H1 (cell line): ENCODE measurements around the gene MRPS15. TPM values are rescaled to one million over a fixed set of nuclear protein-coding genes. Genes with fewer than 3 reads are reported as not detected.

ENCODE experiments used
- CTCF ChIA-PET: fragments of 300-600 bp; sonication (Branson Sonifier 250); formaldehyde crosslinking; loops from one replicate; lab custom pipeline; 2021; ENCODE audit not compliant: partially characterized antibody; lab: Charles Lee
- POLR2A ChIA-PET: fragments of 300-600 bp; sonication (Branson Sonifier 250); formaldehyde crosslinking; loops from one replicate; lab custom pipeline; 2021; ENCODE audit warnings: inconsistent platforms; ENCODE audit not compliant: partially characterized antibody; lab: Charles Lee
- DNase-seq, 2 experiments: peaks; one replicate each; pipeline versions ENCODE4 v3.0.0 to v3.0.0-alpha.2; 2010 to 2022; ENCODE audit warnings: low spot score in 2 of 2, low read depth in 1 of 2, mixed read lengths in 1 of 2
- FAIRE-seq: peaks from 2 replicates; lab custom pipeline; 2011; peaks lifted over from hg19 to GRCh38; lab: Jason Lieb, UNC
- H2AFZ ChIP-seq: 2 replicates; pipeline ENCODE4 v1.8.1; 2012; ENCODE audit warnings: low read length, inconsistent platforms
- H2AK5ac ChIP-seq: 2 replicates; pipeline ENCODE4 v1.6.1; 2013; ENCODE audit warnings: low read depth, low read length
- H2BK120ac ChIP-seq: replicated peaks from 2 replicates; pipeline ENCODE3; 2013; ENCODE audit warnings: low read depth, low read length, inconsistent platforms
- H2BK12ac ChIP-seq: 2 replicates; pipeline ENCODE4 v1.6.1; 2013; ENCODE audit warnings: low read depth, low read length
- H2BK15ac ChIP-seq: 2 replicates; pipeline ENCODE4 v1.6.1; 2013; ENCODE audit warnings: low read length
- H2BK20ac ChIP-seq: 2 replicates; pipeline ENCODE4 v1.6.1; 2013; ENCODE audit warnings: low read length
- H2BK5ac ChIP-seq: 2 replicates; pipeline ENCODE4 v1.6.1; 2013; ENCODE audit warnings: low read depth, low read length
- H3K14ac ChIP-seq: 2 replicates; pipeline ENCODE4 v1.6.1; 2013; ENCODE audit warnings: inconsistent platforms; ENCODE audit not compliant: insufficient read length
- H3K18ac ChIP-seq: 2 replicates; pipeline ENCODE4 v1.6.1; 2013; ENCODE audit warnings: low read length; ENCODE audit errors: extremely low read depth
- H3K23ac ChIP-seq: 2 replicates; pipeline ENCODE4 v1.6.1; 2013; ENCODE audit warnings: inconsistent platforms; ENCODE audit not compliant: insufficient read length
- H3K23me2 ChIP-seq: 2 replicates; pipeline ENCODE4 v1.6.1; 2013; ENCODE audit warnings: low read depth, low read length
- H3K27ac ChIP-seq: 2 replicates; pipeline ENCODE4 v1.6.1; 2011; ENCODE audit warnings: low read depth, low read length, inconsistent platforms
- H3K27me3 ChIP-seq, 4 experiments: replicated peaks in 1 of 4; 1 replicate in 1 of 4; 2 replicates in 3 of 4; pipeline versions ENCODE4 v1.6.1 to v1.8.1; 2011 to 2013; ENCODE audit warnings: low read length in 3 of 4, mild to moderate bottlenecking in 3 of 4, inconsistent platforms in 2 of 4, mixed read lengths in 2 of 4, moderate library complexity in 1 of 4; ENCODE audit not compliant: control insufficient read depth in 3 of 4, insufficient read depth in 3 of 4; ENCODE audit errors: extremely low read depth in 1 of 4
- H3K36me3 ChIP-seq, 4 experiments: 2 replicates each; pipeline versions ENCODE4 v1.6.1 to v1.8.1; 2011 to 2013; ENCODE audit warnings: mild to moderate bottlenecking in 4 of 4, low read length in 3 of 4, moderate library complexity in 2 of 4, control low read depth in 1 of 4, inconsistent platforms in 1 of 4; ENCODE audit not compliant: insufficient read depth in 4 of 4, control insufficient read depth in 2 of 4
- H3K4ac ChIP-seq: replicated peaks from 2 replicates; pipeline ENCODE3; 2013; ENCODE audit warnings: low read length, low read depth, mixed read lengths, inconsistent platforms; ENCODE audit not compliant: insufficient read length
- H3K4me1 ChIP-seq, 4 experiments: replicated peaks in 1 of 4; 1 replicate in 1 of 4; 2 replicates in 3 of 4; pipeline versions ENCODE4 v1.6.1 to v1.8.1; 2011 to 2013; ENCODE audit warnings: low read length in 3 of 4, inconsistent platforms in 2 of 4, mixed read lengths in 1 of 4; ENCODE audit not compliant: insufficient read depth in 4 of 4, control insufficient read depth in 3 of 4
- H3K4me2 ChIP-seq, 2 experiments: 2 replicates each; pipeline versions ENCODE4 v1.6.1 to v1.8.1; 2011 to 2013; ENCODE audit warnings: low read depth in 2 of 2, low read length in 2 of 2, control low read depth in 1 of 2, inconsistent platforms in 1 of 2, mild to moderate bottlenecking in 1 of 2; ENCODE audit not compliant: insufficient read depth in 1 of 2
- H3K4me3 ChIP-seq, 4 experiments: fragments of 200-600, 300-600 bp in 1 of 4; sonication (generic), shearing (Covaris generic), sonication (Bioruptor Twin) in 1 of 4; 2 replicates each; pipeline versions ENCODE4 v1.5.1 to v1.8.1; 2011 to 2016; ENCODE audit warnings: low read length in 4 of 4, low read depth in 3 of 4, control low read depth in 2 of 4, inconsistent platforms in 2 of 4, mild to moderate bottlenecking in 2 of 4, mixed read lengths in 1 of 4, moderate library complexity in 1 of 4; ENCODE audit not compliant: insufficient read depth in 2 of 4; ENCODE audit errors: extremely low read depth in 1 of 4
- H3K56ac ChIP-seq: replicated peaks from 2 replicates; pipeline ENCODE3; 2013; ENCODE audit warnings: low read depth, mild to moderate bottlenecking, mixed read lengths, low read length, inconsistent platforms; ENCODE audit not compliant: insufficient read length
- H3K79me1 ChIP-seq: 2 replicates; pipeline ENCODE4 v1.6.1; 2013; ENCODE audit warnings: low read depth, low read length, control low read depth
- H3K79me2 ChIP-seq, 2 experiments: 2 replicates each; pipeline versions ENCODE4 v1.6.1 to v1.8.1; 2012 to 2013; ENCODE audit warnings: low read length in 2 of 2, mild to moderate bottlenecking in 2 of 2, inconsistent platforms in 1 of 2; ENCODE audit not compliant: insufficient read depth in 2 of 2, control insufficient read depth in 1 of 2
- H3K9ac ChIP-seq, 4 experiments: replicated peaks in 1 of 4; 1 replicate in 1 of 4; 2 replicates in 3 of 4; pipeline versions ENCODE4 v1.6.1 to v1.8.1; 2011 to 2013; ENCODE audit warnings: low read depth in 3 of 4, low read length in 3 of 4, control low read depth in 2 of 4, mild to moderate bottlenecking in 2 of 4, moderate library complexity in 2 of 4, inconsistent platforms in 1 of 4; ENCODE audit errors: extremely low read depth in 1 of 4
- H3K9me3 ChIP-seq, 2 experiments: 2 replicates each; pipeline versions ENCODE4 v1.6.1 to v1.8.1; 2012 to 2013; ENCODE audit warnings: mild to moderate bottlenecking in 2 of 2, moderate library complexity in 2 of 2, control low read depth in 1 of 2, inconsistent platforms in 1 of 2, low read depth in 1 of 2, low read length in 1 of 2, mixed read lengths in 1 of 2; ENCODE audit not compliant: insufficient read depth in 2 of 2
- H4K20me1 ChIP-seq, 2 experiments: replicated peaks in 1 of 2; 2 replicates each; pipeline versions ENCODE3 to v1.8.1; 2011 to 2013; ENCODE audit warnings: inconsistent platforms in 2 of 2, low read length in 2 of 2, mild to moderate bottlenecking in 1 of 2; ENCODE audit not compliant: insufficient read depth in 2 of 2, control insufficient read depth in 1 of 2
- H4K5ac ChIP-seq: 2 replicates; pipeline ENCODE4 v1.6.1; 2013; ENCODE audit warnings: low read length, low read depth, mixed read lengths, inconsistent platforms; ENCODE audit not compliant: insufficient read length
- H4K8ac ChIP-seq: 2 replicates; pipeline ENCODE4 v1.8.0; 2013; ENCODE audit warnings: mild to moderate bottlenecking, moderate library complexity, low read length, inconsistent platforms; ENCODE audit not compliant: insufficient read depth; ENCODE audit errors: extremely low read depth
- H4K91ac ChIP-seq: replicated peaks from 2 replicates; pipeline ENCODE3; 2013; ENCODE audit warnings: low read length, mixed read lengths, inconsistent platforms; ENCODE audit not compliant: insufficient read length
- BACH1 ChIP-seq: IDR thresholded peaks from 2 replicates; pipeline ENCODE4 v1.6.1; 2012; ENCODE audit warnings: low read length, improper control_type of control experiment
- EZH2 ChIP-seq: fragments of 200-600 bp; sonication (generic); IDR thresholded peaks from 2 replicates; pipeline ENCODE4 v1.7.1; 2012; ENCODE audit warnings: low read depth, mild to moderate bottlenecking, moderate library complexity, low read length, inconsistent platforms; ENCODE audit not compliant: severe bottlenecking
- KDM5A ChIP-seq: fragments of 200-600 bp; IDR thresholded peaks from 2 replicates; pipeline ENCODE4 v1.7.1; 2012; ENCODE audit warnings: mild to moderate bottlenecking, low read length, inconsistent platforms, mixed read lengths
- NRF1 ChIP-seq: IDR thresholded peaks from 2 replicates; pipeline ENCODE4 v1.6.1; 2011; ENCODE audit warnings: mild to moderate bottlenecking, low read depth, low read length, improper control_type of control experiment
- PHF8 ChIP-seq: fragments of 200-600 bp; sonication (generic); conservative IDR thresholded peaks from 2 replicates; pipeline ENCODE4 v1.7.1; 2012; ENCODE audit warnings: low read depth, mild to moderate bottlenecking, inconsistent platforms, low read length, moderate library complexity
- POLR2A ChIP-seq, 2 experiments: IDR thresholded peaks; 1 replicate in 1 of 2; 2 replicates in 1 of 2; pipeline ENCODE4 v1.6.1; 2011; ENCODE audit warnings: low read depth in 2 of 2, low read length in 2 of 2, mild to moderate bottlenecking in 2 of 2; ENCODE audit errors: control extremely low read depth in 1 of 2
- RBBP5 ChIP-seq: IDR thresholded peaks from 2 replicates; pipeline ENCODE4 v1.7.1; 2012; ENCODE audit warnings: low read depth, mild to moderate bottlenecking, inconsistent platforms, low read length, moderate library complexity, borderline replicate concordance
- SAP30 ChIP-seq: fragments of 300-600 bp; sonication (generic); IDR thresholded peaks from 2 replicates; pipeline ENCODE4 v1.7.1; 2012; ENCODE audit warnings: low read length, moderate library complexity, mild to moderate bottlenecking, inconsistent platforms; ENCODE audit not compliant: insufficient read depth, insufficient replicate concordance
- SRF ChIP-seq: IDR thresholded peaks from 2 replicates; pipeline ENCODE4 v1.6.1; 2011; ENCODE audit warnings: mild to moderate bottlenecking, low read depth, low read length, moderate library complexity
- TAF7 ChIP-seq: optimal IDR thresholded peaks from 2 replicates; pipeline ENCODE3; 2011; ENCODE audit warnings: low read depth, mild to moderate bottlenecking, inconsistent platforms, low read length, moderate library complexity, borderline replicate concordance
- TCF12 ChIP-seq: IDR thresholded peaks from 2 replicates; pipeline ENCODE4 v1.6.1; 2011; ENCODE audit warnings: low read depth, mild to moderate bottlenecking, low read length
- YY1 ChIP-seq: IDR thresholded peaks from 2 replicates; pipeline ENCODE4 v1.6.1; 2011; ENCODE audit warnings: low read depth, mild to moderate bottlenecking, low read length
- ZNF274 ChIP-seq: IDR thresholded peaks from 2 replicates; pipeline ENCODE4 v1.7.0; 2012; ENCODE audit warnings: low read length, borderline replicate concordance; ENCODE audit errors: extremely low read depth
- WGBS, 2 experiments: shearing (Covaris generic) in 1 of 2; methylation state at CpG; one replicate each; pipeline versions ENCODE4 v1.1.6 to v1.1.7; 2013 to 2015; ENCODE audit warnings: low lambda C conversion rate in 2 of 2, mixed read lengths in 2 of 2, inconsistent platforms in 1 of 2, low coverage in 1 of 2, missing lambda C conversion rate in 1 of 2; ENCODE audit not compliant: insufficient replicate concordance in 2 of 2, insufficient coverage in 1 of 2, insufficient read length in 1 of 2; ENCODE audit errors: extremely low coverage in 1 of 2, missing lambda C conversion rate in 1 of 2; 5-methylcytosine and 5-hydroxymethylcytosine counted together
- polyA plus RNA-seq, 7 experiments: library from polyadenylated mRNA; depleted of rRNA in 3 of 7; stranded (reverse) in 5 of 7; unstranded in 2 of 7; fragments of >200 nt in 5 of 7; fragments of 200-250 nt in 2 of 7; gene quantifications; 1 replicate in 5 of 7; 2 replicates in 1 of 7; 4 replicates in 1 of 7; pipeline versions ENCODE4 v1.2.1 to v1.2.3, GENCODE V29; 2011 to 2013; ENCODE audit warnings: missing spikeins in 2 of 7, mixed read lengths in 2 of 7
- total RNA-seq: library from RNA; stranded (reverse); fragmentation: NEBNext Ultra II Directional; extraction: Animal tissue kit (Norgen Biotek cat#: 25700); gene quantifications from 2 replicates; pipeline ENCODE4 v1.2.1, GENCODE V29; 2021
- TF ChIP-seq, protein P1 (sequence below): IDR thresholded peaks from 2 replicates; pipeline ENCODE4 v1.6.1; 2011; ENCODE audit warnings: low read depth, mild to moderate bottlenecking, low read length; ENCODE audit not compliant: insufficient read depth

The MRPS15 gene
- total and polyA plus RNA-seq, 2 of the 8 experiments (the other 6 are each of a cell fraction or from before 2014, with no cell fraction given) = 53.6 to 129 TPM

DNA sequence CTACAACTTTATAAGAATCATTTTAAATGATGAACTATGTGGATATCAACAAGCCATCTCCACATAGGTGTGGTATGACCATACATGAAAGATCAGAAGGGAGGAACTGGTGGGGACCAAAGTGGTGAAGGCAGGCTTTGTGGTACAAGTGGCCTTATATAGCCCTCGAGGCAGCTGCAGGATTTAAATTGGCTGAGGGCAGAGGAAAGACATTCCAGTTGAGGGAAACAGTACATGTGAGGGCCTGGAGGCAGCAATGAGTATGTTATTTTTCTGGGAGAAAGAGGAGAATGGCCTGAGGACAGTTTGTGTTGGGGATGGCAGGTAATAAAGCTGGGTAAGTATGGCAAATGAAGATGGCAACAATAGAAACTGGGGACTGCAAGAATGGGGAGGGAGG, 31.1 kb downstream of the MRPS15 start:
- FAIRE-seq = no peak
- no peak overlapping the region for H2BK20ac ChIP-seq
- no peaks in the 10 kb centered on the region; the same call in 1 of the 2 replicates for H3K23me2 ChIP-seq
- no peaks in the 10 kb centered on the region; a peak in 1 of 8 replicates for H3K36me3 ChIP-seq
- no peak overlapping the region for H3K18ac ChIP-seq
- ChIA-PET POLR2A (interaction anchor here (1.9 kb wide), 1 partner anchor 109 kb away, joined by 4 read pairs; no protein-coding TSS in a partner anchor), CTCF (interaction anchor here (1.3 to 2.3 kb wide), 3 partner anchors 13 to 64 kb away, joined by 3 to 9 read pairs (median 7); partner anchors contain the start of gene OSCP1)
- H3K4me1 ChIP-seq = no peaks in the 10 kb centered on the region
- H3K23ac ChIP-seq = no peak overlapping the region
- no peak overlapping the region for H2BK12ac ChIP-seq
- H3K9me3 ChIP-seq = no peaks in the 10 kb centered on the region
- no peak for DNase-seq
- no peak overlapping the region for H3K27ac ChIP-seq
- no peak overlapping the region for H4K5ac ChIP-seq
- H3K27me3 ChIP-seq = no peaks in the 10 kb centered on the region
- H3K9ac ChIP-seq = no peak overlapping the region
- no peak overlapping the region for H3K14ac ChIP-seq
- H4K8ac ChIP-seq = no peak overlapping the region
- H2BK120ac ChIP-seq = no peak overlapping the region
- no peaks in the 10 kb centered on the region for H3K79me2 ChIP-seq
- H2BK5ac ChIP-seq = no peak overlapping the region
- no peak overlapping the region for H2AFZ ChIP-seq
- no peaks in the 10 kb centered on the region for H3K79me1 ChIP-seq
- no peak overlapping the region for H4K91ac ChIP-seq
- no peaks in the 10 kb centered on the region for H4K20me1 ChIP-seq
- H3K4ac ChIP-seq = no peak overlapping the region
- 79% methylated on average over 1 of the region's 1 CpG; no CpG with 5 or more reads in 1 of the 2 experiments for WGBS, 2 experiments
- H2AK5ac ChIP-seq = no peak overlapping the region
- H3K4me2 ChIP-seq = no peak overlapping the region
- H2BK15ac ChIP-seq = no peak overlapping the region
- H3K56ac ChIP-seq = no peak overlapping the region
- H3K4me3 ChIP-seq = no peak overlapping the region
- TF ChIP-seq NRF1 (no peak), TCF12 (no peak), ZNF274 (no peak), YY1 (no peak), EZH2 (no peak), TAF7 (no peak), PHF8 (no peak), KDM5A (no peak), RBBP5 (no peak), SAP30 (no peak), POLR2A (IDR thresholded peaks at IDR 0.05; ENCODE audit: control extremely low read depth in 1 of 2, low read depth in 2 of 2, low read length in 2 of 2) (no peak), BACH1 (no peak), SRF (no peak)
- TF ChIP-seq, protein P1, sequence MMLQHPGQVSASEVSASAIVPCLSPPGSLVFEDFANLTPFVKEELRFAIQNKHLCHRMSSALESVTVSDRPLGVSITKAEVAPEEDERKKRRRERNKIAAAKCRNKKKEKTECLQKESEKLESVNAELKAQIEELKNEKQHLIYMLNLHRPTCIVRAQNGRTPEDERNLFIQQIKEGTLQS = no peak
